Measurements from ENCODE around the gene MAPKAP1. TPM values are rescaled to one million over a fixed set of nuclear protein-coding genes. Genes with fewer than 3 reads are reported as not detected.

The MAPKAP1 gene
- total RNA-seq, 1 donor from 2014 or later, result 122 TPM

- DNase-seq (peak; percentile 51), ATAC-seq (ENCODE audit: poor library complexity) (peak; percentile 84)
- intact Hi-C loops (cut with DNase I), result no loop called here
These were observed 193.2 kb downstream of the MAPKAP1 start for GRCh38 chr9:125513668-125514413.

- DNase-seq, result no peak
These were observed 193.7 kb downstream of the MAPKAP1 start for GRCh38 chr9:125513303-125513667.

GRCh38 chr9:125511789-125512660 lies 195.0 kb downstream of the MAPKAP1 start:
- intact Hi-C loops (cut with DNase I), result no loop called here
- DNase-seq, result no peak
- ATAC-seq (ENCODE audit: poor library complexity), result no peak

More at GRCh38 chr9:125513303-125513667, 193.7 kb downstream of the MAPKAP1 start:
- no peak for ATAC-seq (ENCODE audit: poor library complexity)
- intact Hi-C loops (cut with DNase I), result no loop called here

GRCh38 chr9:125510980-125511379 lies 196.0 kb downstream of the MAPKAP1 start:
- no peak for ATAC-seq (ENCODE audit: poor library complexity)
- intact Hi-C loops (cut with DNase I), result no loop called here
- no peak for DNase-seq

- no peak for DNase-seq
- intact Hi-C loops (cut with DNase I), result no loop called here
- ATAC-seq (ENCODE audit: poor library complexity), result peak; percentile 23
These were observed 197.5 kb downstream of the MAPKAP1 start for GRCh38 chr9:125509476-125509875.

GRCh38 chr9:125508249-125508648 lies 198.8 kb downstream of the MAPKAP1 start:
- intact Hi-C loops (cut with DNase I), result no loop called here
- ATAC-seq (ENCODE audit: poor library complexity), result no peak
- DNase-seq, result no peak

- ATAC-seq (ENCODE audit: poor library complexity) (peak; percentile 76), DNase-seq (peak; percentile 51)
- intact Hi-C loops (cut with DNase I), result no loop called here
These were observed 199.8 kb downstream of the MAPKAP1 start for GRCh38 chr9:125507226-125507625.

GRCh38 chr9:125505988-125506438 lies 201.0 kb downstream of the MAPKAP1 start:
- ATAC-seq (ENCODE audit: poor library complexity), result peak; percentile 53
- DNase-seq, result peak; percentile 53
- intact Hi-C loops (cut with DNase I), result no loop called here

- ATAC-seq (ENCODE audit: poor library complexity) (no peak), DNase-seq (no peak)
- intact Hi-C loops (cut with DNase I), result no loop called here
These were observed 202.4 kb downstream of the MAPKAP1 start for GRCh38 chr9:125504616-125505015.

GRCh38 chr9:125497906-125498305 lies 209.1 kb downstream of the MAPKAP1 start:
- intact Hi-C loops (cut with DNase I), result no loop called here
- no peak for ATAC-seq (ENCODE audit: poor library complexity)

GRCh38 chr9:125497478-125497877 lies 209.5 kb downstream of the MAPKAP1 start:
- intact Hi-C loops (cut with DNase I), result no loop called here
- no peak for DNase-seq
- no peak for ATAC-seq (ENCODE audit: poor library complexity)

More at GRCh38 chr9:125497906-125498305, 209.1 kb downstream of the MAPKAP1 start:
- no peak for DNase-seq

- DNase-seq (no peak), ATAC-seq (ENCODE audit: poor library complexity) (no peak)
- intact Hi-C loops (cut with DNase I), result no loop called here
These were observed 210.6 kb downstream of the MAPKAP1 start for GRCh38 chr9:125496313-125496834.

- DNase-seq (no peak), ATAC-seq (ENCODE audit: poor library complexity) (no peak)
- intact Hi-C loops (cut with DNase I), result no loop called here
These were observed 211.6 kb downstream of the MAPKAP1 start for GRCh38 chr9:125495172-125496119.

GRCh38 chr9:125494653-125494915 lies 212.4 kb downstream of the MAPKAP1 start:
- ATAC-seq (ENCODE audit: poor library complexity) (no peak), DNase-seq (no peak)
- intact Hi-C loops (cut with DNase I), result no loop called here

GRCh38 chr9:125493881-125494652 lies 212.9 kb downstream of the MAPKAP1 start:
- intact Hi-C loops (cut with DNase I), result no loop called here
- DNase-seq (no peak), ATAC-seq (ENCODE audit: poor library complexity) (no peak)

GRCh38 chr9:125493384-125493783 lies 213.6 kb downstream of the MAPKAP1 start:
- DNase-seq (no peak), ATAC-seq (ENCODE audit: poor library complexity) (no peak)
- intact Hi-C loops (cut with DNase I), result no loop called here

- DNase-seq (no peak), ATAC-seq (ENCODE audit: poor library complexity) (no peak)
- intact Hi-C loops (cut with DNase I), result no loop called here
These were observed 214.3 kb downstream of the MAPKAP1 start for GRCh38 chr9:125492719-125493118.

GRCh38 chr9:125487842-125488241 lies 219.2 kb downstream of the MAPKAP1 start:
- DNase-seq (no peak), ATAC-seq (ENCODE audit: poor library complexity) (no peak)
- intact Hi-C loops (cut with DNase I), result no loop called here
